IMR-90 (cell line): ENCODE results near the gene DGKE. TPM values are rescaled to one million over a fixed set of nuclear protein-coding genes. Genes with fewer than 3 reads are reported as not detected.

Experiments
- ATAC-seq: fragments of 200-7000 bp; cut with Tn5 transposase; 2 replicates; pipeline ENCODE4 v1.9.1; 2020; ENCODE audit warnings: low read depth, mild to moderate bottlenecking, moderate library complexity
- BruUV-seq: library from RNA; stranded (reverse); fragments of 400-500 nt; replicated peaks from 2 replicates; lab custom pipeline; 2021; lab: Mats Ljungman, UMichigan
- CTCF ChIA-PET: fragments of 300-600 bp; formaldehyde crosslinking; extraction: SDS; loops from one replicate; lab custom pipeline; 2021; ENCODE audit warnings: antibody characterized with exemption; lab: Yijun Ruan, JAX
- POLR2A ChIA-PET: fragments of 300-600 bp; sonication (Branson Sonifier 250); formaldehyde crosslinking; loops from one replicate; lab custom pipeline; 2022; ENCODE audit warnings: antibody characterized with exemption; ENCODE audit not compliant: unreplicated experiment; lab: Charles Lee
- DNase-seq: peaks from one replicate; pipeline ENCODE4 v3.0.0; 2013
- H2AFZ ChIP-seq: replicated peaks from 2 replicates; pipeline ENCODE3; 2013; ENCODE audit warnings: low read length, mild to moderate bottlenecking; ENCODE audit not compliant: poor library complexity
- H2AK5ac ChIP-seq: 2 replicates; pipeline ENCODE4 v1.6.1; 2013; ENCODE audit warnings: low read depth, low read length, inconsistent platforms
- H2AK9ac ChIP-seq: replicated peaks from 2 replicates; pipeline ENCODE3; 2013; ENCODE audit warnings: mild to moderate bottlenecking, low read depth, low read length, moderate library complexity; ENCODE audit not compliant: poor library complexity
- H2BK120ac ChIP-seq: 2 replicates; pipeline ENCODE4 v1.6.1; 2013; ENCODE audit warnings: low read depth, low read length, inconsistent platforms
- H2BK15ac ChIP-seq: 3 replicates; pipeline ENCODE4 v1.6.1; 2013; ENCODE audit warnings: low read depth, low read length, inconsistent platforms
- H2BK20ac ChIP-seq: 2 replicates; pipeline ENCODE4 v1.6.1; 2013; ENCODE audit warnings: low read depth, mild to moderate bottlenecking, inconsistent platforms, low read length, moderate library complexity
- H2BK5ac ChIP-seq: 2 replicates; pipeline ENCODE4 v1.6.1; 2013; ENCODE audit warnings: mild to moderate bottlenecking, low read depth, low read length, inconsistent platforms; ENCODE audit not compliant: poor library complexity, severe bottlenecking
- H3K14ac ChIP-seq: replicated peaks from 2 replicates; pipeline ENCODE4 v1.6.1; 2013; ENCODE audit warnings: low read depth, low read length, inconsistent platforms
- H3K18ac ChIP-seq: 2 replicates; pipeline ENCODE4 v1.6.1; 2013; ENCODE audit warnings: low read depth, low read length, control low read depth
- H3K23ac ChIP-seq: 2 replicates; pipeline ENCODE4 v1.6.1; 2013; ENCODE audit warnings: low read depth, low read length, inconsistent platforms
- H3K27ac ChIP-seq: 2 replicates; pipeline ENCODE4 v1.5.1; 2013; ENCODE audit warnings: mild to moderate bottlenecking, control low read depth, low read length; ENCODE audit not compliant: insufficient read depth
- H3K27me3 ChIP-seq: 2 replicates; pipeline ENCODE4 v1.6.1; 2013; ENCODE audit warnings: low read length; ENCODE audit not compliant: control insufficient read depth, insufficient read depth
- H3K36me3 ChIP-seq: 2 replicates; pipeline ENCODE4 v1.6.1; 2013; ENCODE audit warnings: low read length, mixed read lengths; ENCODE audit not compliant: control insufficient read depth, insufficient read depth
- H3K4ac ChIP-seq: 2 replicates; pipeline ENCODE4 v1.6.1; 2013; ENCODE audit warnings: low read depth, low read length, inconsistent platforms
- H3K4me1 ChIP-seq: 2 replicates; pipeline ENCODE4 v1.6.1; 2013; ENCODE audit warnings: low read length, mixed read lengths; ENCODE audit not compliant: control insufficient read depth, insufficient read depth
- H3K4me2 ChIP-seq: 2 replicates; pipeline ENCODE4 v1.6.1; 2013; ENCODE audit warnings: low read depth, mild to moderate bottlenecking, control low read depth, low read length, moderate library complexity
- H3K4me3 ChIP-seq: 2 replicates; pipeline ENCODE4 v1.5.1; 2013; ENCODE audit warnings: low read depth, mild to moderate bottlenecking, control low read depth, low read length, moderate library complexity; ENCODE audit not compliant: insufficient read depth
- H3K56ac ChIP-seq: 2 replicates; pipeline ENCODE4 v1.6.1; 2013; ENCODE audit warnings: low read length, inconsistent platforms; ENCODE audit not compliant: insufficient read depth; ENCODE audit errors: extremely low read depth
- H3K79me1 ChIP-seq, 2 experiments: 2 replicates each; pipeline ENCODE4 v1.6.1; 2013; ENCODE audit warnings: low read length in 2 of 2, inconsistent platforms in 1 of 2, low read depth in 1 of 2
- H3K9ac ChIP-seq: 2 replicates; pipeline ENCODE4 v1.6.1; 2013; ENCODE audit warnings: low read depth, low read length, control low read depth
- H3K9me1 ChIP-seq: 2 replicates; pipeline ENCODE4 v1.6.1; 2013; ENCODE audit warnings: low read length, inconsistent platforms; ENCODE audit not compliant: insufficient read depth
- H3K9me3 ChIP-seq: 2 replicates; pipeline ENCODE4 v1.6.1; 2013; ENCODE audit warnings: low read length; ENCODE audit not compliant: control insufficient read depth, insufficient read depth
- H4K20me1 ChIP-seq: 2 replicates; pipeline ENCODE4 v1.6.1; 2013; ENCODE audit warnings: low read length, inconsistent platforms; ENCODE audit not compliant: insufficient read depth
- H4K5ac ChIP-seq: 2 replicates; pipeline ENCODE4 v1.6.1; 2013; ENCODE audit warnings: mild to moderate bottlenecking, low read depth, low read length, control low read depth
- H4K8ac ChIP-seq, 2 experiments: 2 replicates each; pipeline ENCODE4 v1.6.1; 2013; ENCODE audit warnings: low read depth in 2 of 2, low read length in 2 of 2, control low read depth in 1 of 2, inconsistent platforms in 1 of 2
- H4K91ac ChIP-seq: 2 replicates; pipeline ENCODE4 v1.6.1; 2013; ENCODE audit warnings: low read depth, low read length, inconsistent platforms; ENCODE audit not compliant: insufficient read depth
- BHLHE40 ChIP-seq: fragments of 150-350 bp; IDR thresholded peaks from 2 replicates; pipeline ENCODE4 v1.6.1; 2016; ENCODE audit warnings: mild to moderate bottlenecking, low read depth, low read length
- CEBPB ChIP-seq: IDR thresholded peaks from 2 replicates; pipeline ENCODE4 v1.6.1; 2012; ENCODE audit warnings: low read depth, low read length, improper control_type of control experiment
- CHD1 ChIP-seq: IDR thresholded peaks from 2 replicates; pipeline ENCODE4 v1.6.1; 2012; ENCODE audit warnings: low read depth, low read length, improper control_type of control experiment
- CTCF ChIP-seq: conservative IDR thresholded peaks from 2 replicates; pipeline ENCODE4 v1.5.1; 2012; ENCODE audit warnings: mild to moderate bottlenecking, low read depth, low read length, improper control_type of control experiment
- ELK1 ChIP-seq: fragments of 150-350 bp; IDR thresholded peaks from 2 replicates; pipeline ENCODE4 v1.6.1; 2016; ENCODE audit warnings: low read depth, mild to moderate bottlenecking, low read length, moderate library complexity, borderline replicate concordance
- MAFK ChIP-seq: IDR thresholded peaks from 2 replicates; pipeline ENCODE4 v1.6.1; 2012; ENCODE audit warnings: low read depth, low read length, improper control_type of control experiment
- MAZ ChIP-seq: IDR thresholded peaks from 2 replicates; pipeline ENCODE4 v1.6.1; 2012; ENCODE audit warnings: low read depth, mild to moderate bottlenecking, low read length, improper control_type of control experiment, moderate library complexity, borderline replicate concordance
- MXI1 ChIP-seq: IDR thresholded peaks from 2 replicates; pipeline ENCODE4 v1.6.1; 2012; ENCODE audit warnings: low read depth, mild to moderate bottlenecking, low read length, moderate library complexity, borderline replicate concordance
- POLR2A ChIP-seq: IDR thresholded peaks from 2 replicates; pipeline ENCODE4 v1.6.1; 2012; ENCODE audit warnings: mild to moderate bottlenecking, low read depth, low read length
- RAD21 ChIP-seq: IDR thresholded peaks from 2 replicates; pipeline ENCODE4 v1.6.1; 2012; ENCODE audit warnings: low read length, improper control_type of control experiment
- RCOR1 ChIP-seq: IDR thresholded peaks from 2 replicates; pipeline ENCODE4 v1.6.1; 2012; ENCODE audit warnings: mild to moderate bottlenecking, low read length, improper control_type of control experiment; ENCODE audit not compliant: insufficient replicate concordance
- RFX5 ChIP-seq: IDR thresholded peaks from 2 replicates; pipeline ENCODE4 v1.8.0; 2012; ENCODE audit warnings: low read depth, mild to moderate bottlenecking, low read length, moderate library complexity
- USF2 ChIP-seq: fragments of 150-350 bp; IDR thresholded peaks from 2 replicates; pipeline ENCODE4 v1.6.1; 2017; ENCODE audit warnings: mild to moderate bottlenecking, antibody characterized with exemption, low read length, low read depth
- WGBS, 2 experiments: methylation state at CpG; one replicate each; pipeline versions ENCODE4 v1.1.5 to v1.1.7; 2013; ENCODE audit warnings: missing lambda C conversion rate in 2 of 2; ENCODE audit not compliant: insufficient read length in 1 of 2; ENCODE audit errors: extremely low coverage in 2 of 2; 5-methylcytosine and 5-hydroxymethylcytosine counted together
- dilution Hi-C: fragments of 300-500 bp; cut with HindIII; formaldehyde crosslinking; loops from one replicate; pipeline ENCODE4 v1.14.3; 2018; ENCODE audit warnings: low sequenced_read_pairs; ENCODE audit not compliant: unreplicated experiment
- in situ Hi-C: fragments of 300-500 bp; cut with MboI; formaldehyde crosslinking; loops from 3 replicates; pipeline ENCODE4 v1.14.3; 2019; ENCODE audit warnings: low sequenced_read_pairs, inconsistent platforms, mixed read lengths
- intact Hi-C: fragments of 100-400 bp; cut with micrococcal nuclease; formaldehyde crosslinking; loops from 2 replicates; pipeline ENCODE4 v1.10.0; 2022
- polyA plus RNA-seq, 3 experiments: library from polyadenylated mRNA; depleted of rRNA; stranded (reverse); fragments of >200 nt; gene quantifications; 2 replicates each; pipeline ENCODE4 v1.2.3, GENCODE V29; 2012; ENCODE audit warnings: low replicate concordance in 1 of 3
- total RNA-seq: library from RNA; depleted of rRNA; stranded (reverse); fragments of >200 nt; gene quantifications from 2 replicates; pipeline ENCODE4 v1.2.3, GENCODE V29; 2012

Gene DGKE
- total and polyA plus RNA-seq, 2 of the 4 experiments (the other 2 are of a cell fraction) = 3.9 to 5.0 TPM

- TF ChIP-seq MAFK = no peak
Measured at GRCh38 chr17:56890906-56891674, 57.1 kb downstream of the DGKE start (continued).

GRCh38 chr17:56891751-56892150 lies 57.8 kb downstream of the DGKE start:
- Histone ChIP-seq H3K4me3 (no peak overlapping the region), H3K18ac (no peak overlapping the region), H2AK5ac (no peak overlapping the region), H4K8ac (no peak overlapping the region), H3K4me1 (no peaks in the 10 kb centered on the region), H3K9me1 (peaks cover 5% of the 10 kb centered on the region; the same call in 1 of the 2 replicates), H3K23ac (no peak overlapping the region), H2BK120ac (no peak overlapping the region), H3K27me3 (no peaks in the 10 kb centered on the region), H2AFZ (no peak overlapping the region), H3K27ac (no peak overlapping the region), H3K9me3 (peaks cover 3% of the 10 kb centered on the region; the same call in 1 of the 2 replicates), H3K79me1 (peaks cover 0 to 5% of the 10 kb centered on the region in 2 experiments; a peak in 1 of 4 replicates), H4K5ac (no peak overlapping the region), H2AK9ac (no peak overlapping the region), H3K56ac (no peak overlapping the region), H2BK15ac (no peak overlapping the region), H3K9ac (no peak overlapping the region), H3K36me3 (peaks cover 60% of the 10 kb centered on the region), H3K4me2 (no peak overlapping the region), H2BK20ac (no peak overlapping the region), H2BK5ac (no peak overlapping the region), H3K4ac (no peak overlapping the region), H3K14ac (no peak overlapping the region), H4K91ac (no peak overlapping the region), H4K20me1 (no peaks in the 10 kb centered on the region)
- CTCF ChIA-PET = no interaction called here
- no peak for ATAC-seq
- dilution Hi-C loops = no loop called here
- in situ Hi-C loops = no loop called here
- BruUV-seq = no TSS peak
- 95% methylated on average over 4 of the region's 16 CpGs; no CpG with 5 or more reads in 1 of the 2 experiments for WGBS, 2 experiments
- intact Hi-C loops = no loop called here
- DNase-seq = no peak
- POLR2A ChIA-PET = no interaction called here
- TF ChIP-seq RFX5 (no peak), POLR2A (no peak), RCOR1 (no peak), USF2 (no peak), MAZ (no peak), CEBPB (no peak), ELK1 (no peak), CHD1 (no peak), BHLHE40 (no peak), RAD21 (peak; percentile 29), CTCF (peak; percentile 34), MAFK (no peak), MXI1 (no peak)
